Measurements from ENCODE around the gene VPS13D. TPM values are rescaled to one million over a fixed set of nuclear protein-coding genes. Genes with fewer than 3 reads are reported as not detected.

The VPS13D gene
- total and polyA plus RNA-seq, 2 donors (not counting 3 experiments of a cell fraction or from before 2014, with no cell fraction given), result 13.6 to 48.5 TPM

DNA sequence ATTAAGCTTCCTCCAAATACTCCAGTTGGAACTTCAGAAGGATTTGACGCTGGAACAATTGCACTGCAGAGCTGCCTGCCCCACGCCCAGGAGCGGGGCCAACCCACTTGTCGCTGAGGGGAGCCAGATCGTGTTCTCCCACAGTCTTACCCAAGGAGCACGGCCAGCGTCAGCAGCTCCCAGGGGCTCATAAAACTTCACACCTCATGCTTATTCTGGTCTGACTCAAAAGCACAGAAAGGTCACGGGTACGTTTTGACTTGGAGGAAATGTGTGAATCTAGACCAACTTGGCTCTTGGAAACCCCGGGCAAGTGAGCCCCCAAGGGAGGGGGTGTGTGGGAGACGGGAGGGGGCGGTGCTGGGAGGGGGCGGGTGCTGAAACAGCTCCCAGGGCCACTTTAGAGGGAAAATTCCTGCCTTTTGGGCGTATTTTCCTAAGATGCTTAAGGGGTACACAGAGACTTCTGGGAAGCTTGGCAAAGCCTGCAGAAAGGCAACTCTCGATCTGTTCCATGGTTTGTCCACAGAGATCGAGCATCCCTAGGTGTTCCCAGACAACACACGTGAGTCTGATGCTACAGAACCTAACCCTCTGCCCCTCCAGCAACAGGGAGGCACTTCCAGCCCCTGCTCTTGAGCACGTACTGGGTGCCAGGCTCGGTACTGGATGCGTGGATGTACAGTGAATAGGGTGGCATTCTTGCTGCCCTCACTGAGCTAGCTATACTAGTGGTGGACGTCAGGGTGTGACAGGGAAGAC lies 289.3 kb downstream of the VPS13D start:
- no peaks in the 10 kb centered on the region for H3K9me1 ChIP-seq (replicated peaks; ENCODE audit: control insufficient read depth, extremely low read depth, insufficient read depth, low read length)
- no peak for TF ChIP-seq POLR2A (IDR thresholded peaks at IDR 0.05; ENCODE audit: low read depth, low read length)
- no peaks in the 10 kb centered on the region for H3K9me3 ChIP-seq (replicated peaks; ENCODE audit: control insufficient read depth, insufficient read depth, low read length)
- FAIRE-seq (no peak), DNase-seq (ENCODE audit: low read depth, low spot score) (peak; percentile 49)
- peaks cover 2% of the 10 kb centered on the region for H3K4me1 ChIP-seq (ENCODE audit: control insufficient read depth, extremely low read depth, insufficient read depth, low read length)
- H3K36me3 ChIP-seq (ENCODE audit: control insufficient read depth in 2 of 2, extremely low read depth in 1 of 2, insufficient read depth in 2 of 2, low read length in 2 of 2), result no peaks in the 10 kb centered on the region
- no peak overlapping the region for H3K4me2 ChIP-seq (ENCODE audit: insufficient read depth, low read length)
- no peaks in the 10 kb centered on the region for H3K27me3 ChIP-seq (ENCODE audit: control insufficient read depth in 2 of 2, insufficient read depth in 2 of 2, low read length in 2 of 2)
- POLR2A ChIA-PET, result no interaction called here
- BruUV-seq (replicated peaks), result no TSS peak
- peak overlapping the region; percentile 35 for H2AFZ ChIP-seq (ENCODE audit: low read depth, low read length)
- no peaks in the 10 kb centered on the region for H4K20me1 ChIP-seq (replicated peaks; ENCODE audit: control insufficient read depth, extremely low read depth, insufficient read depth, low read length)
- no peaks in the 10 kb centered on the region for H3K79me2 ChIP-seq (ENCODE audit: control insufficient read depth, insufficient read depth, low read length)
- CTCF ChIA-PET, result interaction anchor here (1.1 to 2.4 kb wide), 2 partner anchors 9 to 112 kb away, joined by 4 to 9 read pairs; no protein-coding TSS in a partner anchor
- no peak overlapping the region for H3K27ac ChIP-seq (ENCODE audit: insufficient read depth, low read depth, low read length)
- intact Hi-C loops (cut with micrococcal nuclease) (loop anchor here (10.0 kb wide), 1 partner anchor 114 kb away; no protein-coding TSS in a partner anchor), dilution Hi-C loops (cut with MboI; ENCODE audit: extremely low pct_ligation_motif_present, low sequenced_read_pairs) (no loop called here)
- H3K9ac ChIP-seq (replicated peaks; ENCODE audit: extremely low read depth, insufficient read depth, low read length), result no peak overlapping the region
- no peak overlapping the region for H3K4me3 ChIP-seq (replicated peaks in 1 of 3; ENCODE audit: insufficient read depth in 1 of 3, low read depth in 1 of 3, low read length in 3 of 3)

DNA sequence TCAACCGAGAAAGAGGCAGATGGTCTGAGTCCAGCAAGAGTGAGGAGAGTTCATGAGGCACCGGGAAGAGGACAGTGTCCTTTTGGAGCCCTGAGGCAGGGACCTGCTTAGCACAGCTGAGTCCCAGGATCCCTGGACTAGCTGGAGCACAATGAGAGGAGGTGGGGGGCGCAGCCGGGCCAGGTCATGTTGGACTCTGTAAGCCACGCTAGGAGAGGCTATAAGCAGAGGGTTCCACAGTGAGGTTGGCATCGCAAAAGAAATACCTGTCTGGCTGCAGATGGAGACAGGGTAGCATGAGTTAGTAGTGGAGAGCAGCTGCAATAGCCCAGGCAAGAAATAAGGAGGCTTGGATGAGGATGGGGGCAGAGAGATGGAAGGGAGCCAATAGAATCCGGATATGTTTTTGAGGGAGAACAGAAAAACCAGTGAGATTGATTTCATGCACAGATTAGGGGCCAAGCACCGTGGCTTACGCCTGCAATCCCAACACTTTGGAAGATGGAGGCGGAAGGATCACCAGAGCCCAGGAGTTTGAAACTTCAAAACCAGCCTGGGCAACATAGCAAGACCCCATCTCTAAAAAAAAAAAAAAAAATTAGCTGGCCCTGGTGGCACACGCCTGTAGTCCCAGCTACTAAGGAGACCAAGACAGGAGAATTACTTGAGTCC lies 290.0 kb downstream of the VPS13D start:
- H3K4me3 ChIP-seq (replicated peaks in 1 of 3; ENCODE audit: insufficient read depth in 1 of 3, low read depth in 1 of 3, low read length in 3 of 3), result no peak overlapping the region
- H3K4me1 ChIP-seq (ENCODE audit: control insufficient read depth, extremely low read depth, insufficient read depth, low read length), result peaks cover 2% of the 10 kb centered on the region
- BruUV-seq (replicated peaks), result no TSS peak
- no peak for TF ChIP-seq POLR2AphosphoS5 (IDR thresholded peaks at IDR 0.05; ENCODE audit: insufficient read depth, low read depth, low read length)
- no peak for TF ChIP-seq GATA2 (IDR thresholded peaks at IDR 0.05; ENCODE audit: insufficient read depth, insufficient read length, low read depth, low read length)
- no peak for TF ChIP-seq JUN (IDR thresholded peaks at IDR 0.05; ENCODE audit: borderline replicate concordance, insufficient read depth, insufficient read length, low read depth)
- TF ChIP-seq MYC (IDR thresholded peaks at IDR 0.05; ENCODE audit: low read depth, low read length), result no peak
- TF ChIP-seq POLR2A (IDR thresholded peaks at IDR 0.05; ENCODE audit: low read depth, low read length), result no peak
- TF ChIP-seq FOS (IDR thresholded peaks at IDR 0.05; ENCODE audit: borderline replicate concordance, insufficient read depth, low read length), result no peak
- TF ChIP-seq EZH2 (IDR thresholded peaks at IDR 0.05; ENCODE audit: borderline replicate concordance, low read depth, low read length, severe bottlenecking), result no peak
- TF ChIP-seq CTCF (IDR thresholded peaks at IDR 0.05; ENCODE audit: extremely low read depth in 1 of 2, insufficient read depth in 1 of 2, low read depth in 1 of 2, low read length in 2 of 2), result no peak
- TF ChIP-seq MAX (IDR thresholded peaks at IDR 0.05; ENCODE audit: insufficient read depth, insufficient read length), result no peak
- H3K9ac ChIP-seq (replicated peaks; ENCODE audit: extremely low read depth, insufficient read depth, low read length), result no peak overlapping the region
- no peak overlapping the region for H3K27ac ChIP-seq (ENCODE audit: insufficient read depth, low read depth, low read length)
- H3K36me3 ChIP-seq (ENCODE audit: control insufficient read depth in 2 of 2, extremely low read depth in 1 of 2, insufficient read depth in 2 of 2, low read length in 2 of 2), result no peaks in the 10 kb centered on the region
- intact Hi-C loops (cut with micrococcal nuclease), result loop anchor here (10.0 kb wide), 1 partner anchor 115 kb away; no protein-coding TSS in a partner anchor
- ChIA-PET POLR2A (interaction anchor here (0.7 kb wide), 1 partner anchor 109 kb away, joined by 3 read pairs; no protein-coding TSS in a partner anchor), CTCF (interaction anchor here (1.1 to 2.4 kb wide), 2 partner anchors 9 to 139 kb away, joined by 3 to 9 read pairs; no protein-coding TSS in a partner anchor)
- no peaks in the 10 kb centered on the region for H3K9me1 ChIP-seq (replicated peaks; ENCODE audit: control insufficient read depth, extremely low read depth, insufficient read depth, low read length)
- no peaks in the 10 kb centered on the region for H4K20me1 ChIP-seq (replicated peaks; ENCODE audit: control insufficient read depth, extremely low read depth, insufficient read depth, low read length)
- H3K4me2 ChIP-seq (ENCODE audit: insufficient read depth, low read length), result no peak overlapping the region
- no peaks in the 10 kb centered on the region for H3K79me2 ChIP-seq (ENCODE audit: control insufficient read depth, insufficient read depth, low read length)
- no peak overlapping the region for H2AFZ ChIP-seq (ENCODE audit: low read depth, low read length)
- H3K9me3 ChIP-seq (replicated peaks; ENCODE audit: control insufficient read depth, insufficient read depth, low read length), result no peaks in the 10 kb centered on the region
- dilution Hi-C loops (cut with MboI; ENCODE audit: extremely low pct_ligation_motif_present, low sequenced_read_pairs), result no loop called here
- FAIRE-seq, result no peak
- H3K27me3 ChIP-seq (ENCODE audit: control insufficient read depth in 2 of 2, insufficient read depth in 2 of 2, low read length in 2 of 2), result no peaks in the 10 kb centered on the region
- DNase-seq (ENCODE audit: low read depth, low spot score), result no peak

All from endothelial cell of umbilical vein (primary cell).